SK-N-SH (cell line): Measurements from ENCODE around the gene MESP1. TPM values are rescaled to one million over a fixed set of nuclear protein-coding genes. Genes with fewer than 3 reads are reported as not detected.

Source experiments
- CTCF ChIA-PET: fragments of 300-600, 350-600 bp; formaldehyde crosslinking; extraction: SDS; loops from one replicate; lab custom pipeline; 2021; lab: Yijun Ruan, JAX
- POLR2A ChIA-PET: fragments of 350-600 bp; sonication (Branson Sonifier 250); formaldehyde crosslinking; extraction: SDS; loops from one replicate; lab custom pipeline; 2020; ENCODE audit warnings: antibody characterized with exemption, inconsistent platforms; lab: Yijun Ruan, JAX
- DNase-seq: peaks from one replicate; pipeline ENCODE4 v3.0.0; 2012
- H2AFZ ChIP-seq: fragments of 200-600 bp; sonication (generic); 2 replicates; pipeline ENCODE4 v1.8.1; 2016; ENCODE audit warnings: antibody characterized with exemption, mild to moderate bottlenecking, low read depth
- H3F3A ChIP-seq: fragments of 200-600 bp; sonication (generic); replicated peaks from 2 replicates; pipeline ENCODE3; 2016; ENCODE audit warnings: antibody characterized with exemption, mild to moderate bottlenecking; ENCODE audit not compliant: insufficient read depth
- H3K27ac ChIP-seq, 2 experiments: fragments of 200-500 bp in 1 of 2; fragments of 200-600 bp in 1 of 2; sonication (Bioruptor generic) in 1 of 2; sonication (generic), shearing (Covaris generic) in 1 of 2; 2 replicates each; pipeline versions ENCODE4 v1.5.1 to v1.6.1; 2014 to 2016; ENCODE audit warnings: low read depth in 2 of 2, inconsistent platforms in 1 of 2, low read length in 1 of 2, mild to moderate bottlenecking in 1 of 2, mixed read lengths in 1 of 2
- H3K27me3 ChIP-seq: fragments of 200-600 bp; sonication (generic), shearing (Covaris generic); 2 replicates; pipeline ENCODE4 v1.6.1; 2016; ENCODE audit warnings: mixed run types; ENCODE audit not compliant: insufficient read depth
- H3K36me3 ChIP-seq, 2 experiments: fragments of 200-500 bp in 1 of 2; fragments of 200-600 bp in 1 of 2; sonication (Bioruptor generic) in 1 of 2; sonication (generic) in 1 of 2; replicated peaks in 1 of 2; 2 replicates each; pipeline versions ENCODE3 to v1.5.1; 2014 to 2016; ENCODE audit warnings: low read length in 1 of 2, mild to moderate bottlenecking in 1 of 2; ENCODE audit not compliant: insufficient read depth in 2 of 2, control insufficient read depth in 1 of 2
- H3K4me1 ChIP-seq, 2 experiments: fragments of 200-500 bp in 1 of 2; fragments of 200-600 bp in 1 of 2; sonication (Bioruptor generic) in 1 of 2; sonication (generic), shearing (Covaris generic) in 1 of 2; 2 replicates each; pipeline versions ENCODE4 v1.5.1 to v1.6.1; 2014 to 2016; ENCODE audit warnings: low read depth in 1 of 2, low read length in 1 of 2, mixed run types in 1 of 2; ENCODE audit not compliant: insufficient read depth in 2 of 2, control insufficient read depth in 1 of 2
- H3K4me2 ChIP-seq: fragments of 200-600 bp; sonication (generic), shearing (Covaris generic); 2 replicates; pipeline ENCODE4 v1.6.1; 2017; ENCODE audit warnings: mixed run types
- H3K4me3 ChIP-seq, 2 experiments: fragments of 200-500 bp in 1 of 2; fragments of 200-600 bp in 1 of 2; sonication (Bioruptor generic) in 1 of 2; sonication (generic), shearing (Covaris generic) in 1 of 2; 2 replicates each; pipeline versions ENCODE4 v1.5.1 to v1.8.1; 2014 to 2016; ENCODE audit warnings: low read depth in 2 of 2, inconsistent platforms in 1 of 2, low read length in 1 of 2, mild to moderate bottlenecking in 1 of 2, mixed read lengths in 1 of 2, moderate library complexity in 1 of 2
- H3K79me2 ChIP-seq: fragments of 200-600 bp; sonication (generic); 2 replicates; pipeline ENCODE4 v1.8.1; 2017; ENCODE audit warnings: mild to moderate bottlenecking; ENCODE audit not compliant: insufficient read depth
- H3K9ac ChIP-seq: fragments of 200-600 bp; sonication (generic); 2 replicates; pipeline ENCODE4 v1.6.1; 2017; ENCODE audit warnings: mixed run types
- H3K9me2 ChIP-seq: fragments of 200-600 bp; sonication (generic); 2 replicates; pipeline ENCODE4 v1.6.1; 2017; ENCODE audit warnings: mixed run types
- H3K9me3 ChIP-seq: fragments of 200-600 bp; sonication (generic); 2 replicates; pipeline ENCODE4 v1.6.1; 2017; ENCODE audit warnings: mixed run types, mild to moderate bottlenecking, moderate library complexity
- H4K20me1 ChIP-seq: fragments of 200-600 bp; sonication (generic); 2 replicates; pipeline ENCODE4 v1.6.1; 2017; ENCODE audit warnings: mild to moderate bottlenecking, mixed run types; ENCODE audit not compliant: insufficient read depth
- CHD2 ChIP-seq: fragments of 150-350 bp; IDR thresholded peaks from 2 replicates; pipeline ENCODE4 v1.6.1; 2018; ENCODE audit warnings: low read length; ENCODE audit not compliant: partially characterized antibody
- CTCF ChIP-seq: fragments of 200-600 bp; sonication (generic); IDR thresholded peaks from 2 replicates; pipeline ENCODE4 v1.6.1; 2017; ENCODE audit warnings: antibody characterized with exemption, mild to moderate bottlenecking, moderate library complexity
- ELF1 ChIP-seq: IDR thresholded peaks from 2 replicates; pipeline ENCODE4 v1.4.0; 2012
- EP300 ChIP-seq, 2 experiments: IDR thresholded peaks; 2 replicates each; pipeline versions ENCODE4 v1.4.0 to v1.6.1; 2012; ENCODE audit warnings: borderline replicate concordance in 1 of 2, low read depth in 1 of 2, low read length in 1 of 2
- FOXJ3 ChIP-seq: sonication (generic); formaldehyde crosslinking; IDR thresholded peaks from 2 replicates; pipeline ENCODE4 v1.5.1; 2020; ENCODE audit warnings: mild to moderate bottlenecking, missing genetic modification reagents
- GATA2 ChIP-seq: sonication (generic); formaldehyde crosslinking; IDR thresholded peaks from 2 replicates; pipeline ENCODE4 v1.5.0; 2020; ENCODE audit warnings: mild to moderate bottlenecking, missing genetic modification reagents
- MAX ChIP-seq: IDR thresholded peaks from 2 replicates; pipeline ENCODE4 v1.4.0; 2012; ENCODE audit warnings: low read depth
- MXI1 ChIP-seq: IDR thresholded peaks from 2 replicates; pipeline ENCODE4 v1.6.1; 2012; ENCODE audit warnings: mild to moderate bottlenecking, low read depth, low read length, improper control_type of control experiment
- NFIC ChIP-seq: IDR thresholded peaks from 2 replicates; pipeline ENCODE4 v1.4.0; 2012; ENCODE audit warnings: borderline replicate concordance
- NRF1 ChIP-seq: IDR thresholded peaks from 2 replicates; pipeline ENCODE4 v1.6.1; 2012; ENCODE audit warnings: low read depth, mild to moderate bottlenecking, low read length
- POLR2AphosphoS5 ChIP-seq: IDR thresholded peaks from 2 replicates; pipeline ENCODE4 v1.6.1; 2012; ENCODE audit warnings: low read depth, low read length
- RAD21 ChIP-seq: IDR thresholded peaks from 2 replicates; pipeline ENCODE4 v1.6.1; 2012; ENCODE audit warnings: mild to moderate bottlenecking, low read length
- RCOR1 ChIP-seq: fragments of 150-350 bp; IDR thresholded peaks from 2 replicates; pipeline ENCODE4 v1.6.1; 2017; ENCODE audit warnings: antibody characterized with exemption, low read length
- REST ChIP-seq: IDR thresholded peaks from 2 replicates; pipeline ENCODE4 v1.6.1; 2012; ENCODE audit warnings: mild to moderate bottlenecking, low read depth, low read length, moderate library complexity
- RXRA ChIP-seq: IDR thresholded peaks from 2 replicates; pipeline ENCODE4 v1.4.0; 2012; ENCODE audit warnings: low read depth, mild to moderate bottlenecking, borderline replicate concordance
- SMC3 ChIP-seq: IDR thresholded peaks from 2 replicates; pipeline ENCODE4 v1.6.1; 2012; ENCODE audit warnings: low read depth, low read length, improper control_type of control experiment
- TCF12 ChIP-seq: IDR thresholded peaks from 2 replicates; pipeline ENCODE4 v1.4.0; 2012
- TEAD4 ChIP-seq: IDR thresholded peaks from 2 replicates; pipeline ENCODE4 v1.4.0; 2012; ENCODE audit warnings: mild to moderate bottlenecking, borderline replicate concordance; ENCODE audit not compliant: insufficient read depth
- YY1 ChIP-seq: IDR thresholded peaks from 2 replicates; pipeline ENCODE4 v1.4.0; 2012; ENCODE audit warnings: low read depth, mild to moderate bottlenecking
- ZBTB33 ChIP-seq: IDR thresholded peaks from 2 replicates; pipeline ENCODE4 v1.4.0; 2012; ENCODE audit warnings: low read depth, borderline replicate concordance
- WGBS: methylation state at CpG from one replicate; pipeline ENCODE4 v1.1.6; 2017; ENCODE audit warnings: low lambda C conversion rate; 5-methylcytosine and 5-hydroxymethylcytosine counted together
- polyA plus RNA-seq, 3 experiments: library from polyadenylated mRNA; depleted of rRNA; stranded (reverse); fragments of >200 nt; gene quantifications; 2 replicates each; pipeline ENCODE4 v1.2.3, GENCODE V29; 2012

Gene MESP1
- polyA plus RNA-seq, 1 of the 3 experiments (the other 2 are of a cell fraction) = 0.74 TPM

- TF ChIP-seq NFIC (no peak), CHD2 (no peak), MAX (peak; percentile 93), YY1 (no peak), ZBTB33 (no peak), CTCF (peak; percentile 58), SMC3 (peak; percentile 53; the same call in 1 of the 2 replicates), TCF12 (no peak), TEAD4 (no peak), RAD21 (peak; percentile 56)
Measured at GRCh38 chr15:89750560-89751542, at the start of gene MESP1 (continued).

- H3K9ac ChIP-seq = no peak overlapping the region
- H3K9me2 ChIP-seq = no peaks in the 10 kb centered on the region
- no peaks in the 10 kb centered on the region for H3K27me3 ChIP-seq
- no peaks in the 10 kb centered on the region for H3K79me2 ChIP-seq
- no peak for TF ChIP-seq ZBTB33
- no peak for TF ChIP-seq TEAD4
- TF ChIP-seq NRF1 = no peak
- TF ChIP-seq MXI1 = no peak
- TF ChIP-seq EP300 (IDR thresholded peaks at IDR 0.05; ENCODE audit: borderline replicate concordance in 1 of 2, low read depth in 1 of 2, low read length in 1 of 2) = no peak
- no peak for TF ChIP-seq NFIC
- TF ChIP-seq ELF1 = no peak
- no peak for TF ChIP-seq REST
- TF ChIP-seq GATA2 (CRISPR knock-in tag) = no peak
- TF ChIP-seq FOXJ3 (CRISPR knock-in tag) = no peak
- TF ChIP-seq RCOR1 = no peak
- TF ChIP-seq POLR2AphosphoS5 = no peak
- no peak for TF ChIP-seq RXRA
- H3K9me3 ChIP-seq = no peaks in the 10 kb centered on the region
- H3K4me2 ChIP-seq = no peak overlapping the region
- no peak overlapping the region for H3K4me3 ChIP-seq
- H3F3A ChIP-seq = no peaks in the 10 kb centered on the region
- H2AFZ ChIP-seq = no peak overlapping the region
- 100% methylated on average over 2 of the region's 2 CpGs for WGBS
- ChIA-PET POLR2A (no interaction called here), CTCF (interaction anchor here (0.7 to 2.1 kb wide), 4 partner anchors 12 to 75 kb away, joined by 3 to 6 read pairs (median 3); no protein-coding TSS in a partner anchor)
- H3K27ac ChIP-seq = no peak overlapping the region
- no peaks in the 10 kb centered on the region for H3K4me1 ChIP-seq
- peak; percentile 18 for DNase-seq
- H3K36me3 ChIP-seq = peaks cover 0 to 10% of the 10 kb centered on the region in 2 experiments
- no peaks in the 10 kb centered on the region for H4K20me1 ChIP-seq
Measured at GRCh38 chr15:89799918-89800498, 49.0 kb upstream of the MESP1 start.
